K562 (cell line): Measurements from ENCODE around the gene ANOS1. TPM values are rescaled to one million over a fixed set of nuclear protein-coding genes. Genes with fewer than 3 reads are reported as not detected.

Experiments used
- ATAC-seq: fragments of 200-7000 bp; cut with Tn5 transposase; 3 replicates; pipeline ENCODE4 v1.9.1; 2020; ENCODE audit warnings: moderate library complexity
- BruUV-seq: library from RNA; stranded (reverse); fragments of 400-500 nt; replicated peaks from 2 replicates; lab custom pipeline; 2021; lab: Mats Ljungman, UMichigan
- CTCF ChIA-PET: fragments of 300-600 bp; formaldehyde crosslinking; extraction: SDS; loops from one replicate; lab custom pipeline; 2021; ENCODE audit warnings: low intra/inter-chr PET ratio; lab: Yijun Ruan, JAX
- POLR2A ChIA-PET: fragments of 300-600, 350-650 bp; sonication (Branson Sonifier 250); formaldehyde crosslinking; extraction: SDS; loops from one replicate; lab custom pipeline; 2021; ENCODE audit warnings: antibody characterized with exemption, inconsistent platforms; lab: Yijun Ruan, JAX
- DNase-seq, 4 experiments: peaks; one replicate each; pipeline versions ENCODE4 v3.0.0 to v3.0.0-alpha.2; 2011 to 2018; ENCODE audit warnings: low spot score in 3 of 4, mixed read lengths in 3 of 4; ENCODE audit errors: extremely low read depth in 1 of 4
- FAIRE-seq: peaks from 2 replicates; lab custom pipeline; 2011; peaks lifted over from hg19 to GRCh38; lab: Jason Lieb, UNC
- H2AFZ ChIP-seq: 2 replicates; pipeline ENCODE4 v1.6.0; 2011; ENCODE audit warnings: low read depth, low read length, control low read depth, inconsistent platforms
- H3K27ac ChIP-seq: fragments of 200-600 bp; 3 replicates; pipeline ENCODE4 v1.8.0; 2011; ENCODE audit warnings: low read depth, mild to moderate bottlenecking, control low read depth, inconsistent platforms, low read length, moderate library complexity, mixed read lengths; ENCODE audit errors: extremely low read depth
- H3K27me3 ChIP-seq, 2 experiments: fragments of 300-600 bp in 1 of 2; 2 replicates in 1 of 2; 3 replicates in 1 of 2; pipeline versions ENCODE4 v1.6.0 to v1.8.0; 2011; ENCODE audit warnings: inconsistent platforms in 2 of 2, low read length in 2 of 2, mild to moderate bottlenecking in 1 of 2, mixed read lengths in 1 of 2, moderate library complexity in 1 of 2; ENCODE audit not compliant: control insufficient read depth in 2 of 2, insufficient read depth in 2 of 2
- H3K36me3 ChIP-seq: fragments of 300-600 bp; 3 replicates; pipeline ENCODE4 v1.8.0; 2011; ENCODE audit warnings: mild to moderate bottlenecking, low read length, inconsistent platforms; ENCODE audit not compliant: control insufficient read depth, insufficient read depth
- H3K4me1 ChIP-seq, 2 experiments: fragments of 200-600 bp in 1 of 2; replicated peaks in 1 of 2; 2 replicates in 1 of 2; 3 replicates in 1 of 2; pipeline versions ENCODE4 v1.5.1 to v1.8.0; 2011; ENCODE audit warnings: inconsistent platforms in 2 of 2, low read length in 2 of 2, mild to moderate bottlenecking in 1 of 2, mixed read lengths in 1 of 2, moderate library complexity in 1 of 2; ENCODE audit not compliant: control insufficient read depth in 2 of 2, insufficient read depth in 2 of 2
- H3K4me2 ChIP-seq: 2 replicates; pipeline ENCODE4 v1.6.1; 2011; ENCODE audit warnings: low read length, control low read depth, inconsistent platforms, mixed read lengths; ENCODE audit not compliant: insufficient read depth
- H3K4me3 ChIP-seq: fragments of 200-600 bp; sonication (generic), shearing (Covaris generic); 2 replicates; pipeline ENCODE4 v1.5.1; 2016; ENCODE audit warnings: control low read depth, inconsistent platforms
- H3K79me2 ChIP-seq: fragments of 200-600 bp; 3 replicates; pipeline ENCODE4 v1.8.0; 2011; ENCODE audit warnings: low read length, inconsistent platforms; ENCODE audit not compliant: control insufficient read depth, insufficient read depth
- H3K9ac ChIP-seq, 2 experiments: 2 replicates each; pipeline versions ENCODE4 v1.6.0 to v1.6.1; 2011; ENCODE audit warnings: low read depth in 2 of 2, low read length in 2 of 2, control low read depth in 1 of 2, inconsistent platforms in 1 of 2, mild to moderate bottlenecking in 1 of 2, mixed read lengths in 1 of 2; ENCODE audit not compliant: insufficient read depth in 1 of 2
- H3K9me1 ChIP-seq: one replicate; pipeline ENCODE4 v1.6.0; 2011; ENCODE audit warnings: inconsistent platforms, mild to moderate bottlenecking, low read length, moderate library complexity; ENCODE audit not compliant: control insufficient read depth, insufficient read depth
- H3K9me3 ChIP-seq: replicated peaks from 2 replicates; pipeline ENCODE4 v1.5.1; 2011; ENCODE audit warnings: low read depth, low read length, inconsistent platforms; ENCODE audit not compliant: control insufficient read depth, insufficient read depth
- H4K20me1 ChIP-seq: replicated peaks from 2 replicates; pipeline ENCODE4 v1.6.1; 2011; ENCODE audit warnings: low read length, inconsistent platforms, mixed read lengths; ENCODE audit not compliant: control insufficient read depth, insufficient read depth
- MEF2A ChIP-seq: IDR thresholded peaks from 2 replicates; pipeline ENCODE4 v1.6.1; 2011; ENCODE audit warnings: low read depth, mild to moderate bottlenecking, low read length, moderate library complexity; ENCODE audit not compliant: control insufficient read depth
- MIER1 ChIP-seq: fragments of 450-650 bp; IDR thresholded peaks from 2 replicates; pipeline ENCODE4 v1.6.1; 2016; ENCODE audit warnings: antibody characterized with exemption, mild to moderate bottlenecking, low read depth
- PRPF4 ChIP-seq: fragments of 200-400 bp; formaldehyde crosslinking; IDR thresholded peaks from one replicate; pipeline ENCODE4 v1.6.1; 2017; ENCODE audit warnings: low read length, low read depth, mild to moderate bottlenecking; ENCODE audit not compliant: insufficient read depth, poor library complexity, severe bottlenecking
- SNIP1 ChIP-seq: fragments of 450-650 bp; IDR thresholded peaks from 2 replicates; pipeline ENCODE4 v1.7.1; 2017; ENCODE audit warnings: low read depth, mild to moderate bottlenecking
- SP2 ChIP-seq: IDR thresholded peaks from 2 replicates; pipeline ENCODE4 v1.6.1; 2011; ENCODE audit warnings: mild to moderate bottlenecking, low read depth, low read length, moderate library complexity; ENCODE audit not compliant: poor library complexity, severe bottlenecking; ENCODE audit errors: extremely low read depth
- SRSF9 ChIP-seq: fragments of 200-400 bp; formaldehyde crosslinking; IDR thresholded peaks from 2 replicates; pipeline ENCODE4 v1.6.1; 2017; ENCODE audit warnings: low read depth, low read length, borderline replicate concordance
- TAF9B ChIP-seq: fragments of 450-650 bp; IDR thresholded peaks from 2 replicates; pipeline ENCODE4 v1.6.1; 2018; ENCODE audit warnings: mild to moderate bottlenecking; ENCODE audit not compliant: partially characterized antibody
- THRAP3 ChIP-seq: fragments of 450-650 bp; IDR thresholded peaks from 2 replicates; pipeline ENCODE4 v1.6.1; 2016; ENCODE audit warnings: mild to moderate bottlenecking, inconsistent platforms, borderline replicate concordance
- ZFPM2 ChIP-seq: fragments of 250-450 bp; sonication (Bioruptor Pico); IDR thresholded peaks from 2 replicates; pipeline ENCODE4 v1.5.1; 2022; ENCODE audit warnings: mild to moderate bottlenecking
- ZNF431 ChIP-seq: sonication (generic); formaldehyde crosslinking; IDR thresholded peaks from 2 replicates; pipeline ENCODE4 v1.8.0; 2022; ENCODE audit warnings: mild to moderate bottlenecking, missing genetic modification reagents
- WGBS: fragments of 100-300 bp; shearing (Covaris generic); methylation state at CpG from one replicate; pipeline ENCODE4 v1.1.6; 2016; ENCODE audit warnings: low coverage, mixed read lengths; ENCODE audit not compliant: insufficient coverage; ENCODE audit errors: missing lambda C conversion rate; 5-methylcytosine and 5-hydroxymethylcytosine counted together
- in situ Hi-C: fragments of 300-500 bp; cut with MboI; formaldehyde crosslinking; loops from 4 replicates; pipeline ENCODE4 v1.15.0; 2018; ENCODE audit warnings: inconsistent platforms, mixed read lengths
- intact Hi-C: fragments of 100-400 bp; cut with micrococcal nuclease; formaldehyde crosslinking; loops from 2 replicates; pipeline ENCODE4 v1.14.2; 2022
- polyA plus RNA-seq, 8 experiments: library from polyadenylated mRNA; depleted of rRNA in 4 of 8; stranded (reverse) in 5 of 8; unstranded in 3 of 8; fragments of >200 nt; fragmentation: Nextera tagmentation in 2 of 8; fragmentation: Illumina TruSeq in 1 of 8; extraction: Ambion mirVana in 2 of 8; extraction: Trizol in 1 of 8; gene quantifications; 2 replicates each; pipeline versions ENCODE4 v1.2.1 to v1.2.3, GENCODE V29; 2011 to 2014; ENCODE audit warnings: inconsistent platforms in 1 of 8, missing spikeins in 1 of 8
- total RNA-seq, 7 experiments: library from RNA; depleted of rRNA in 6 of 7; stranded (reverse); fragments of >200 nt in 6 of 7; fragmentation: Illumina TruSeq in 2 of 7; extraction: Trizol in 2 of 7; gene quantifications; 2 replicates each; pipeline versions ENCODE4 v1.2.1 to v1.2.3, GENCODE V29; 2011 to 2021; ENCODE audit warnings: low replicate concordance in 1 of 7
- TF ChIP-seq, protein P1 (sequence below): sonication (generic); formaldehyde crosslinking; IDR thresholded peaks from 2 replicates; pipeline ENCODE4 v1.8.0; 2022; ENCODE audit warnings: mild to moderate bottlenecking, missing genetic modification reagents
- TF ChIP-seq, protein P2 (sequence below): sonication (generic); formaldehyde crosslinking; IDR thresholded peaks from 2 replicates; pipeline ENCODE4 v1.8.1; 2023; ENCODE audit warnings: mild to moderate bottlenecking, missing genetic modification reagents
- TF ChIP-seq, protein P3 (sequence below): fragments of 450-650 bp; formaldehyde crosslinking; IDR thresholded peaks from 2 replicates; pipeline ENCODE4 v1.4.0; 2020; ENCODE audit warnings: mild to moderate bottlenecking, mixed read lengths
- TF ChIP-seq, protein P4 (sequence below): fragments of 250-450 bp; sonication (Bioruptor Pico); IDR thresholded peaks from 2 replicates; pipeline ENCODE4 v1.8.0; 2022; ENCODE audit warnings: inconsistent platforms, mild to moderate bottlenecking, moderate library complexity, borderline replicate concordance

The ANOS1 gene
- total and polyA plus RNA-seq, 9 of the 15 experiments (the other 6 are each of a cell fraction or from before 2014, with no cell fraction given) = 0.04 TPM; not detected in 8

DNA sequence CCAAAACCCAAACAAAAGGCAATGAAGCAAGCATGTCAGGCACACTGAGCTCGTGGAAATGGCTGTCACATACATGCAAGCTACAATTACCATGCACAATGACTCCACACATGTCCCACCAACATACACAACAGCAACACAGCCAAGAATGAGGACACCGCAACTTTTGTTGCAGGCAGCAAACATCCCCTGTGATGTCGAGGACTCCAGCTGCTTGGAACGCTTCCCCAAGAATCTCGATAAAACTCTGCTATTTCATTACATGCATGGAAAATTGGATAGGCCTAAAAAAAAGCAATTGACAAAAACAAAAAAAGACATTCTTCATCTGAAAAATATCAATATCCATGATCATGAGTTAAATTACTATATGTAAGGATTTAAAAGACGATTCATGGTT, 11.8 kb downstream of the ANOS1 start:
- FAIRE-seq = no peak
- no peaks in the 10 kb centered on the region for H3K36me3 ChIP-seq
- in situ Hi-C loops (no loop called here), intact Hi-C loops (no loop called here)
- no peaks in the 10 kb centered on the region for H3K9me1 ChIP-seq
- H3K4me2 ChIP-seq = no peak overlapping the region
- CTCF ChIA-PET = no interaction called here
- BruUV-seq = no TSS peak
- no peak overlapping the region for H3K4me3 ChIP-seq
- POLR2A ChIA-PET = no interaction called here
- no peak for DNase-seq
- no peaks in the 10 kb centered on the region for H3K4me1 ChIP-seq
- H3K9me3 ChIP-seq = no peaks in the 10 kb centered on the region
- H4K20me1 ChIP-seq = no peaks in the 10 kb centered on the region
- H3K27ac ChIP-seq = no peak overlapping the region
- no peaks in the 10 kb centered on the region for H3K27me3 ChIP-seq
- no peak overlapping the region for H2AFZ ChIP-seq
- ATAC-seq = no peak
- WGBS = 0% methylated on average over 6 of the region's 6 CpGs
- no peaks in the 10 kb centered on the region for H3K79me2 ChIP-seq
- no peak for TF ChIP-seq ZNF431 (CRISPR knock-in tag)
- TF ChIP-seq TAF9B = no peak
- TF ChIP-seq, protein P1, sequence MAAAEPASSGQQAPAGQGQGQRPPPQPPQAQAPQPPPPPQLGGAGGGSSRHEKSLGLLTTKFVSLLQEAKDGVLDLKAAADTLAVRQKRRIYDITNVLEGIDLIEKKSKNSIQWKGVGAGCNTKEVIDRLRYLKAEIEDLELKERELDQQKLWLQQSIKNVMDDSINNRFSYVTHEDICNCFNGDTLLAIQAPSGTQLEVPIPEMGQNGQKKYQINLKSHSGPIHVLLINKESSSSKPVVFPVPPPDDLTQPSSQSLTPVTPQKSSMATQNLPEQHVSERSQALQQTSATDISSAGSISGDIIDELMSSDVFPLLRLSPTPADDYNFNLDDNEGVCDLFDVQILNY (CRISPR knock-in tag) = no peak
- TF ChIP-seq MIER1 = no peak
- no peak for TF ChIP-seq MEF2A
- no peak for TF ChIP-seq PRPF4
- no peak for TF ChIP-seq THRAP3
- TF ChIP-seq, protein P2, sequence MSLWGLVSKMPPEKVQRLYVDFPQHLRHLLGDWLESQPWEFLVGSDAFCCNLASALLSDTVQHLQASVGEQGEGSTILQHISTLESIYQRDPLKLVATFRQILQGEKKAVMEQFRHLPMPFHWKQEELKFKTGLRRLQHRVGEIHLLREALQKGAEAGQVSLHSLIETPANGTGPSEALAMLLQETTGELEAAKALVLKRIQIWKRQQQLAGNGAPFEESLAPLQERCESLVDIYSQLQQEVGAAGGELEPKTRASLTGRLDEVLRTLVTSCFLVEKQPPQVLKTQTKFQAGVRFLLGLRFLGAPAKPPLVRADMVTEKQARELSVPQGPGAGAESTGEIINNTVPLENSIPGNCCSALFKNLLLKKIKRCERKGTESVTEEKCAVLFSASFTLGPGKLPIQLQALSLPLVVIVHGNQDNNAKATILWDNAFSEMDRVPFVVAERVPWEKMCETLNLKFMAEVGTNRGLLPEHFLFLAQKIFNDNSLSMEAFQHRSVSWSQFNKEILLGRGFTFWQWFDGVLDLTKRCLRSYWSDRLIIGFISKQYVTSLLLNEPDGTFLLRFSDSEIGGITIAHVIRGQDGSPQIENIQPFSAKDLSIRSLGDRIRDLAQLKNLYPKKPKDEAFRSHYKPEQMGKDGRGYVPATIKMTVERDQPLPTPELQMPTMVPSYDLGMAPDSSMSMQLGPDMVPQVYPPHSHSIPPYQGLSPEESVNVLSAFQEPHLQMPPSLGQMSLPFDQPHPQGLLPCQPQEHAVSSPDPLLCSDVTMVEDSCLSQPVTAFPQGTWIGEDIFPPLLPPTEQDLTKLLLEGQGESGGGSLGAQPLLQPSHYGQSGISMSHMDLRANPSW (CRISPR knock-in tag) = no peak
- TF ChIP-seq SRSF9 = no peak
- TF ChIP-seq SP2 = no peak
- TF ChIP-seq, protein P3, sequence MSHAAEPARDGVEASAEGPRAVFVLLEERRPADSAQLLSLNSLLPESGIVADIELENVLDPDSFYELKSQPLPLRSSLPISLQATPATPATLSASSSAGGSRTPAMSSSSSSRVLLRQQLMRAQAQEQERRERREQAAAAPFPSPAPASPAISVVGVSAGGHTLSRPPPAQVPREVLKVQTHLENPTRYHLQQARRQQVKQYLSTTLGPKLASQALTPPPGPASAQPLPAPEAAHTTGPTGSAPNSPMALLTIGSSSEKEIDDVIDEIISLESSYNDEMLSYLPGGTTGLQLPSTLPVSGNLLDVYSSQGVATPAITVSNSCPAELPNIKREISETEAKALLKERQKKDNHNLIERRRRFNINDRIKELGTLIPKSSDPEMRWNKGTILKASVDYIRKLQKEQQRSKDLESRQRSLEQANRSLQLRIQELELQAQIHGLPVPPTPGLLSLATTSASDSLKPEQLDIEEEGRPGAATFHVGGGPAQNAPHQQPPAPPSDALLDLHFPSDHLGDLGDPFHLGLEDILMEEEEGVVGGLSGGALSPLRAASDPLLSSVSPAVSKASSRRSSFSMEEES (CRISPR knock-in tag) = no peak
- TF ChIP-seq ZFPM2 = no peak
- TF ChIP-seq, protein P4, sequence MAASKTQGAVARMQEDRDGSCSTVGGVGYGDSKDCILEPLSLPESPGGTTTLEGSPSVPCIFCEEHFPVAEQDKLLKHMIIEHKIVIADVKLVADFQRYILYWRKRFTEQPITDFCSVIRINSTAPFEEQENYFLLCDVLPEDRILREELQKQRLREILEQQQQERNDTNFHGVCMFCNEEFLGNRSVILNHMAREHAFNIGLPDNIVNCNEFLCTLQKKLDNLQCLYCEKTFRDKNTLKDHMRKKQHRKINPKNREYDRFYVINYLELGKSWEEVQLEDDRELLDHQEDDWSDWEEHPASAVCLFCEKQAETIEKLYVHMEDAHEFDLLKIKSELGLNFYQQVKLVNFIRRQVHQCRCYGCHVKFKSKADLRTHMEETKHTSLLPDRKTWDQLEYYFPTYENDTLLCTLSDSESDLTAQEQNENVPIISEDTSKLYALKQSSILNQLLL = no peak
- TF ChIP-seq SNIP1 = no peak
- H3K9ac ChIP-seq = no peak overlapping the region
